Peyer's patch (tissue), 4 donors: ENCODE data around the gene TRIM41. TPM values are rescaled to one million over a fixed set of nuclear protein-coding genes. Genes with fewer than 3 reads are reported as not detected.
A peak's percentile ranks its signal among the peaks of the same experiment; 100 is the strongest.

Source experiments
- DNase-seq, 3 donors: peaks; one replicate each; pipeline ENCODE4 v3.0.0-alpha.2; 2017 to 2019
- H3K27ac ChIP-seq, 4 donors: fragments of 200-600 bp; sonication (generic); one replicate each; pipeline ENCODE4 v1.5.1; 2016 to 2019
- H3K27me3 ChIP-seq, 2 donors: fragments of 200-600 bp; sonication (generic); one replicate each; pipeline ENCODE4 v1.5.1; 2019
- H3K36me3 ChIP-seq, 3 donors: fragments of 200-600 bp; sonication (generic); one replicate each; pipeline ENCODE4 v1.5.1; 2016 to 2019
- H3K4me1 ChIP-seq, 4 donors: fragments of 200-600 bp; sonication (generic); one replicate each; pipeline ENCODE4 v1.5.1; 2016 to 2019
- H3K4me3 ChIP-seq, 4 donors: fragments of 200-600 bp; sonication (generic); 1 replicate in 3 of 4; 2 replicates in 1 of 4; pipeline ENCODE4 v1.5.1; 2016 to 2019; ENCODE audit warnings: mild to moderate bottlenecking in 1 of 4
- H3K9me3 ChIP-seq, 4 donors: fragments of 200-600 bp; sonication (generic); one replicate each; pipeline ENCODE4 v1.5.1; 2016 to 2019; ENCODE audit warnings: mild to moderate bottlenecking in 1 of 4
- POLR2A ChIP-seq, 2 donors: fragments of 450-650 bp; IDR thresholded peaks; one replicate each; pipeline ENCODE4 v1.5.1; 2017; ENCODE audit warnings: antibody characterized with exemption in 2 of 2, mild to moderate bottlenecking in 2 of 2, moderate library complexity in 2 of 2
- total RNA-seq, 4 donors: library from RNA; depleted of rRNA; stranded (reverse); fragments of >200 nt; gene quantifications; one replicate each; pipeline ENCODE4 v1.1.0, GENCODE V29; 2016
- TF ChIP-seq, protein P1 (sequence below), 6 experiments: fragments of 450-650 bp in 4 of 6; fragments of 200-600 bp in 2 of 6; sonication (generic) in 1 of 6; IDR thresholded peaks; one replicate each; pipeline ENCODE4 v1.5.1; 2017 to 2019; ENCODE audit warnings: antibody characterized with exemption in 6 of 6, mild to moderate bottlenecking in 3 of 6, moderate library complexity in 1 of 6

TRIM41 gene
- total RNA-seq, 4 donors from 2014 or later: 13.7 to 31.4 (median 21.8) TPM

DNA sequence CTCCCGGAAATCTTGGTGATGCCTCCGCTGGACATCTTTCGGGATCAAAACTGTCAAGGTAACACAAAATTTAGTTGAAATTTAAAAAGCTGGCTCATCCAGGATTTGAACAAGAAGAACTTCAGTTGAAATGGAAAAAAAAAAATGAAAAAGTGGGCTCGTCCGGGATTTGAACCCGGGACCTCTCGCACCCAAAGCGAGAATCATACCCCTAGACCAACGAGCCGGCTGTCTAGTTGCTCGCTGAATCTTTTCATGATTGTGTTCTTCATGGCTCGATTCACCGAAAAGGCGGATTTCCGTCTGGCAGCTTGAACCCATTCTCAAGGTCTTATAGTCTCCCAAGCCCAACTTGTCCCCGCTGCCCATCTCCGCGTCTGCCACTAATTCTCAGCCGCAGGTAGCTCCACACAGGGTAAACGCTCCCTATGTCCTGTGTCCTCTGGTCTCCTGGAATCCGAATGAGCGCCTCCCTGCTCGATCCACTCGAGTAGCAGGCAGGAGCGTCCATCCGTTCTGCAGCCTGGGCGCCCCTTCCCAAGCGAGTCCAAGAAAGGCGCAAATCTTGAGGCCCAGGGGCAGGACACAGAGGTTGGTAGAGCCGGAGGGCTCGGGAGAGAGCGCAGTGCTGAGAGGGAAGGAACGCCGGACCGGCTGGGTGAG lies 34.2 kb upstream of the TRIM41 start:
- DNase-seq: peak; percentile 78 to 91 (median 82)
- Histone ChIP-seq H3K27me3 (no peaks in the 10 kb centered on the region), H3K9me3 (no peaks in the 10 kb centered on the region), H3K4me3 (peak overlapping the region; percentile 55 to 88 (median 71)), H3K36me3 (no peaks in the 10 kb centered on the region), H3K4me1 (peaks cover 0 to 29% (median 2%) of the 10 kb centered on the region in 4 donors), H3K27ac (peak overlapping the region; percentile 77 to 89 (median 84))
- TF ChIP-seq, protein P1, sequence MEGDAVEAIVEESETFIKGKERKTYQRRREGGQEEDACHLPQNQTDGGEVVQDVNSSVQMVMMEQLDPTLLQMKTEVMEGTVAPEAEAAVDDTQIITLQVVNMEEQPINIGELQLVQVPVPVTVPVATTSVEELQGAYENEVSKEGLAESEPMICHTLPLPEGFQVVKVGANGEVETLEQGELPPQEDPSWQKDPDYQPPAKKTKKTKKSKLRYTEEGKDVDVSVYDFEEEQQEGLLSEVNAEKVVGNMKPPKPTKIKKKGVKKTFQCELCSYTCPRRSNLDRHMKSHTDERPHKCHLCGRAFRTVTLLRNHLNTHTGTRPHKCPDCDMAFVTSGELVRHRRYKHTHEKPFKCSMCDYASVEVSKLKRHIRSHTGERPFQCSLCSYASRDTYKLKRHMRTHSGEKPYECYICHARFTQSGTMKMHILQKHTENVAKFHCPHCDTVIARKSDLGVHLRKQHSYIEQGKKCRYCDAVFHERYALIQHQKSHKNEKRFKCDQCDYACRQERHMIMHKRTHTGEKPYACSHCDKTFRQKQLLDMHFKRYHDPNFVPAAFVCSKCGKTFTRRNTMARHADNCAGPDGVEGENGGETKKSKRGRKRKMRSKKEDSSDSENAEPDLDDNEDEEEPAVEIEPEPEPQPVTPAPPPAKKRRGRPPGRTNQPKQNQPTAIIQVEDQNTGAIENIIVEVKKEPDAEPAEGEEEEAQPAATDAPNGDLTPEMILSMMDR (IDR thresholded peaks at IDR 0.05): no peak
- TF ChIP-seq POLR2A (IDR thresholded peaks at IDR 0.05): no peak

DNA sequence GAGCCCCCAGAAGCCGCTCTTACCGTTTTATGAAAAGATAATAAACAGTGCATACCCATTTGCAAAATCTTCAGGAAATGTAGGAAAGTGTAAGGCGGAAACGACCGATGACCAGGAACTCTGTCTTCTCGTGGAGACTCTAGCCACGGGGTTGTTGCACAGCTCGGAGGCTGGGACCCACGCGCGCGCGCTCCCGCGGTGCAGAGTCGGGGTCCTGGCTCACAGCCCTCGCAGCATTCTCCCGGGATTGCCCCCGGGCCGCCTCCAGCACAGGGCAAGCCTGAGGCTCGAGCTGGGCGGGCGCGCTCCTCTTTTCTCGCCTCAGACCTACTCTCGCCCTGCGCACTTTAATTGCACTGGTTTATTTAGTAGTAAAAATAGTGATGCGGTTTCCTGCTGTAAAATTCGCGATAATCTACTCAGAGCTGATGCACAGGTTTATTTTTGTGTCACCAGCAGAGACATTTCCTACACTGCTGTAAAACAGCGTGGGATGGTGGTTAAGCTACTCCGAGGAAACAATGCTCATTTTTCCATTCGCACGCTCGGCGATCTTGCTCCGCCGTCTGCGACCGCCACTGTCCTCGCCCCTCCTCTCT lies 33.6 kb upstream of the TRIM41 start:
- Histone ChIP-seq H3K4me3 (peak overlapping the region; percentile 55 to 88 (median 71)), H3K36me3 (no peaks in the 10 kb centered on the region), H3K9me3 (no peaks in the 10 kb centered on the region), H3K27me3 (no peaks in the 10 kb centered on the region), H3K4me1 (peaks cover 0 to 25% (median 2%) of the 10 kb centered on the region in 4 donors), H3K27ac (peak overlapping the region; percentile 77 to 89 (median 84))
- TF ChIP-seq, protein P1 (IDR thresholded peaks at IDR 0.05): no peak
- TF ChIP-seq POLR2A (IDR thresholded peaks at IDR 0.05): no peak
- DNase-seq: peak in 2 of 3 donors; percentile 54 to 71

DNA sequence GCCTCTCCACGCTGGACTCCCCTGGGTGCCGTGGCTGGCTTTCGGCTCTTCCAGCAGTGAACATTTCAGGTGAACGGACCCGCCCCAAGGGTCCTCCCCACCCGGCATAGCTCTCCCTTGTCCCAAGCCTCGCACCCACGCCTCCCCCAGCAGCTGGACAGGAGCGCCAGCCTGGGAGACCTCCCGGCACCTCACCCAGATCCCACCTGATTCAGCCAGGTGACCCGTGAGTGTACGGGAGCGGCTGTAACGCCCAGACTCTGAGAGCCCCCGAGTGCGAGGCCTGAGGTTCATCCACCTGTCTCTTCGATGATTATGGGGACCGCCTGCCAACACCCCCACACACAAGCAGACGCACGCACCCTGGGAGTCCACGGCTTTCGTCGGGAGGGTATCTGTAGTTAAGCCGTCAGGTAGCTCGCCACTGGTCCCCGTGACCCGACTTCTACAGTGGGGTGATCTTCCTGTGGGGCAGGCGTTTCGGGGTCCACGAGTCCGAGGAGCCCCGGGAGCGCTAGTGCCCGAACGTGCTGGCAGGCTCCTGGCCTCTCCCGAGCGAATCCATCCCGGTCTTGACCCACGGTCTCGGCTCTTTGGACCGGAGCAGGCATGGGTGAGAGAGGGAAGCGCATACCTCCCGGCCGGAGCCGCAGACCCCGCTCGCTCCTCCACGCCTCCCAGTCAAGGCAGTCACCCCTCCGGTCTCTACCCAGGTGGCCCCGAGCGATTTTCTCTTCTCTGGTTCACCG lies 32.9 kb upstream of the TRIM41 start:
- peak; percentile 47 to 77 (median 65) for DNase-seq
- peaks cover 0 to 19% (median 2%) of the 10 kb centered on the region in 4 donors for H3K4me1 ChIP-seq
- peak overlapping the region; percentile 77 to 89 (median 84) for H3K27ac ChIP-seq

DNA sequence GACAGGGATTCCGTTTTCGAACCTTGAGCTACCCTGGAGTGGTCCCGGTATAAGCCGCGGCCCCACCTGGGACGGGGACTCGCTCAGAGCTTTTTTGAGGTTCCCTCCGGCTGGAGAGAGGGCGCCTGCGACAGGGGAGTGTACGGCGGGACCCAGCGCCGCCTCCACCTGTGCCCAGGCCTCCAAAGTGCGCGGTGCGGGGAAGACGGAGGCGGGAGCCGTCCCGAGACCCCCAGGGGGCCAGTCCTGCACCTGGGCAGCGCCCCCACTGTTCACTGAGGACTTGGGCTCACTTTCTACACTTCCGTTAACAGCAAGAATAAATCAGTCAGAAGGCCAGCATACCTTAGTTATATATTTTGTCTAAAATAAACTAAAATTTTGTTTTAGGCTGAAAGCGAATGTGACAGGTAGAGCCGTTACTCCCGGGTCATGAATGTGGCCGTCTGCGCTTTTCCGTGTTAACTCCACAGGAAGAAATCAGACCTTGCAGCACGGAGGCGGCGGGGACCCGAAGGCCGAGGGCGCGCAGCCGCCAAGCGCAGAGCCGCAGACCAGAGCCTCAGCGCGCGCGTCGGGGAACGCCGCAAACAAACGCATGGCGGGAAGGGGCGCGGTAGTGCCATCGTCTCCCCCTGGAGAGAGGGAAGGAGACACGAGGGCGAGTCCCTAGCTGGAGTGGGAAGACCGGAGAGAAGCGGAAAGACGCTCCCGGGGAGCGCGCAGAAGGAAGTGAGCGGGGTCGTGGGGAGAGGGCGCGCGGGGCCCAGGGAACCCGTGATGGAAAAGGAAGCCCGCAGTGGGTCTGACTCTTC lies 32.2 kb upstream of the TRIM41 start:
- H3K4me1 ChIP-seq: peaks cover 0 to 16% (median 2%) of the 10 kb centered on the region in 4 donors

More for the DNA sequence above, 32.9 kb upstream of the TRIM41 start:
- no peak for TF ChIP-seq POLR2A (IDR thresholded peaks at IDR 0.05)
- TF ChIP-seq, protein P1 (IDR thresholded peaks at IDR 0.05): no peak
- H3K9me3 ChIP-seq: no peaks in the 10 kb centered on the region
- peak overlapping the region; percentile 55 to 88 (median 71) for H3K4me3 ChIP-seq
- no peaks in the 10 kb centered on the region for H3K36me3 ChIP-seq
- no peaks in the 10 kb centered on the region for H3K27me3 ChIP-seq

More for the DNA sequence above, 32.2 kb upstream of the TRIM41 start:
- no peak for TF ChIP-seq POLR2A (IDR thresholded peaks at IDR 0.05)
- TF ChIP-seq, protein P1 (IDR thresholded peaks at IDR 0.05): peak in 1 of 6 experiments; percentile 35
- Histone ChIP-seq H3K4me3 (peak overlapping the region; percentile 55 to 88 (median 71)), H3K36me3 (no peaks in the 10 kb centered on the region), H3K27me3 (no peaks in the 10 kb centered on the region), H3K9me3 (no peaks in the 10 kb centered on the region), H3K27ac (peak overlapping the region; percentile 77 to 89 (median 84))
- DNase-seq: peak; percentile 56 to 72 (median 69)
